Trophoblast cell (in vitro differentiated cells and primary cell): ENCODE measurements around the gene GAL3ST2.

Experiments used
- DNase-seq, 2 donors: peaks; one replicate each; pipeline ENCODE4 v3.0.0-alpha.2; 2016
- H2AFZ ChIP-seq: 2 replicates; pipeline ENCODE4 v1.6.1; 2013; ENCODE audit warnings: low read length, moderate library complexity, mild to moderate bottlenecking; ENCODE audit not compliant: insufficient read depth, poor library complexity
- H2AK5ac ChIP-seq: 2 replicates; pipeline ENCODE4 v1.6.1; 2013; ENCODE audit warnings: mild to moderate bottlenecking, low read length
- H2BK120ac ChIP-seq: 2 replicates; pipeline ENCODE4 v1.6.1; 2013; ENCODE audit warnings: low read length, mild to moderate bottlenecking, moderate library complexity; ENCODE audit not compliant: insufficient read depth, poor library complexity
- H2BK12ac ChIP-seq: 2 replicates; pipeline ENCODE4 v1.6.1; 2013; ENCODE audit warnings: mild to moderate bottlenecking, low read length, moderate library complexity
- H2BK5ac ChIP-seq: 2 replicates; pipeline ENCODE4 v1.6.1; 2013; ENCODE audit warnings: low read length, low read depth, moderate library complexity, mild to moderate bottlenecking; ENCODE audit not compliant: poor library complexity
- H3K14ac ChIP-seq: 2 replicates; pipeline ENCODE4 v1.6.1; 2013; ENCODE audit warnings: mild to moderate bottlenecking, low read length
- H3K18ac ChIP-seq: 2 replicates; pipeline ENCODE4 v1.6.1; 2013; ENCODE audit warnings: mild to moderate bottlenecking, low read length
- H3K23ac ChIP-seq: 2 replicates; pipeline ENCODE4 v1.6.1; 2013; ENCODE audit warnings: low read length
- H3K27ac ChIP-seq: 2 replicates; pipeline ENCODE4 v1.5.1; 2013; ENCODE audit warnings: low read depth, mild to moderate bottlenecking, inconsistent platforms, low read length, moderate library complexity
- H3K27me3 ChIP-seq: 2 replicates; pipeline ENCODE4 v1.6.1; 2013; ENCODE audit warnings: inconsistent platforms, mild to moderate bottlenecking, low read length, moderate library complexity; ENCODE audit not compliant: insufficient read depth
- H3K36me3 ChIP-seq, 2 experiments: 1 replicate in 1 of 2; 2 replicates in 1 of 2; pipeline ENCODE4 v1.6.1; 2013; ENCODE audit warnings: low read length in 2 of 2, mild to moderate bottlenecking in 2 of 2, moderate library complexity in 1 of 2; ENCODE audit not compliant: insufficient read depth in 2 of 2, control insufficient read depth in 1 of 2
- H3K4ac ChIP-seq: 2 replicates; pipeline ENCODE4 v1.6.1; 2013; ENCODE audit warnings: low read depth, mild to moderate bottlenecking, low read length, moderate library complexity
- H3K4me1 ChIP-seq, 2 experiments: 1 replicate in 1 of 2; 2 replicates in 1 of 2; pipeline ENCODE4 v1.6.1; 2013; ENCODE audit warnings: low read length in 2 of 2, mild to moderate bottlenecking in 2 of 2, moderate library complexity in 1 of 2; ENCODE audit not compliant: insufficient read depth in 2 of 2, control insufficient read depth in 1 of 2
- H3K4me2 ChIP-seq: 2 replicates; pipeline ENCODE4 v1.6.1; 2013; ENCODE audit warnings: inconsistent platforms, mild to moderate bottlenecking, low read length, moderate library complexity
- H3K4me3 ChIP-seq: 2 replicates; pipeline ENCODE4 v1.5.1; 2013; ENCODE audit warnings: mild to moderate bottlenecking, low read depth, low read length, inconsistent platforms
- H3K79me1 ChIP-seq: one replicate; pipeline ENCODE4 v1.6.1; 2013; ENCODE audit warnings: low read length
- H3K79me2 ChIP-seq: 2 replicates; pipeline ENCODE4 v1.6.1; 2013; ENCODE audit warnings: low read length, mild to moderate bottlenecking; ENCODE audit not compliant: control insufficient read depth, insufficient read depth, poor library complexity
- H3K9ac ChIP-seq: 2 replicates; pipeline ENCODE4 v1.6.1; 2013; ENCODE audit warnings: mild to moderate bottlenecking, low read length
- H3K9me3 ChIP-seq: 2 replicates; pipeline ENCODE4 v1.6.1; 2013; ENCODE audit warnings: low read depth, mild to moderate bottlenecking, control low read depth, inconsistent platforms, low read length; ENCODE audit not compliant: insufficient read depth
- H4K12ac ChIP-seq: 2 replicates; pipeline ENCODE4 v1.6.1; 2013; ENCODE audit warnings: low read depth, mild to moderate bottlenecking, low read length, moderate library complexity
- H4K8ac ChIP-seq: 2 replicates; pipeline ENCODE4 v1.6.1; 2013; ENCODE audit warnings: low read depth, mild to moderate bottlenecking, low read length, moderate library complexity
- H4K91ac ChIP-seq: one replicate; pipeline ENCODE4 v1.6.1; 2013; ENCODE audit warnings: low read depth, mild to moderate bottlenecking, low read length, moderate library complexity
- WGBS: extraction: QIAGEN DNeasy Blood & Tissue Kit; methylation state at CpG from one replicate; pipeline ENCODE4 v1.1.7; 2013; ENCODE audit warnings: missing lambda C conversion rate; ENCODE audit not compliant: insufficient read length, insufficient coverage; ENCODE audit errors: extremely low coverage; 5-methylcytosine and 5-hydroxymethylcytosine counted together

Gene GAL3ST2

GRCh38 chr2:241844066-241844728, 67.6 kb downstream of the GAL3ST2 start:
- DNase-seq = peak; percentile 21 to 56
- H3K4ac ChIP-seq = no peak overlapping the region
- no peak overlapping the region for H4K12ac ChIP-seq
- H4K8ac ChIP-seq = no peak overlapping the region
- H3K14ac ChIP-seq = no peak overlapping the region
- peak overlapping the region; percentile 78 for H3K4me2 ChIP-seq
- H3K18ac ChIP-seq = no peak overlapping the region
- no peak overlapping the region for H4K91ac ChIP-seq
- peak overlapping the region; percentile 46 for H2AFZ ChIP-seq
- H2AK5ac ChIP-seq = no peak overlapping the region
- no peaks in the 10 kb centered on the region for H3K36me3 ChIP-seq
- no CpG with 5 or more reads among the region's 65 CpGs for WGBS
- H3K79me1 ChIP-seq = no peaks in the 10 kb centered on the region
- no peak overlapping the region for H2BK12ac ChIP-seq
- H2BK5ac ChIP-seq = no peak overlapping the region
- no peak overlapping the region for H3K27ac ChIP-seq
- H3K23ac ChIP-seq = no peak overlapping the region
- H3K9ac ChIP-seq = no peak overlapping the region
- H3K79me2 ChIP-seq = no peaks in the 10 kb centered on the region
- peaks cover 3% of the 10 kb centered on the region for H3K9me3 ChIP-seq
- peaks cover 10% of the 10 kb centered on the region for H3K27me3 ChIP-seq
- H3K4me1 ChIP-seq = peaks cover 4 to 5% of the 10 kb centered on the region in 2 experiments
- no peak overlapping the region for H3K4me3 ChIP-seq
- no peak overlapping the region for H2BK120ac ChIP-seq

- no peak overlapping the region for H3K4me2 ChIP-seq
- no peak overlapping the region for H3K4ac ChIP-seq
- H3K9me3 ChIP-seq = peaks cover 3% of the 10 kb centered on the region
- no peak for DNase-seq
- peaks cover 4 to 5% of the 10 kb centered on the region in 2 experiments for H3K4me1 ChIP-seq
- no peak overlapping the region for H4K91ac ChIP-seq
- no peak overlapping the region for H4K8ac ChIP-seq
- H3K27ac ChIP-seq = no peak overlapping the region
- H3K18ac ChIP-seq = no peak overlapping the region
- no peak overlapping the region for H2AK5ac ChIP-seq
- no peak overlapping the region for H4K12ac ChIP-seq
- no peaks in the 10 kb centered on the region for H3K79me2 ChIP-seq
- H3K36me3 ChIP-seq = no peaks in the 10 kb centered on the region
- no peak overlapping the region for H3K23ac ChIP-seq
- H2BK12ac ChIP-seq = no peak overlapping the region
- H2AFZ ChIP-seq = no peak overlapping the region
- H3K14ac ChIP-seq = no peak overlapping the region
- no CpG with 5 or more reads among the region's 37 CpGs for WGBS
- H2BK5ac ChIP-seq = no peak overlapping the region
- H3K4me3 ChIP-seq = no peak overlapping the region
- H3K27me3 ChIP-seq = peaks cover 10% of the 10 kb centered on the region
- H2BK120ac ChIP-seq = no peak overlapping the region
- no peak overlapping the region for H3K9ac ChIP-seq
- H3K79me1 ChIP-seq = no peaks in the 10 kb centered on the region
These were observed 68.4 kb downstream of the GAL3ST2 start for GRCh38 chr2:241844831-241845578.

- Histone ChIP-seq H2BK120ac (no peak overlapping the region), H4K91ac (no peak overlapping the region), H2AFZ (no peak overlapping the region), H4K8ac (no peak overlapping the region), H3K79me2 (no peaks in the 10 kb centered on the region), H3K9me3 (peaks cover 3% of the 10 kb centered on the region), H3K27ac (no peak overlapping the region), H3K79me1 (no peaks in the 10 kb centered on the region), H3K36me3 (no peaks in the 10 kb centered on the region), H3K4me2 (no peak overlapping the region), H3K14ac (no peak overlapping the region), H3K4me1 (peaks cover 4 to 5% of the 10 kb centered on the region in 2 experiments), H3K27me3 (peaks cover 10% of the 10 kb centered on the region), H3K23ac (no peak overlapping the region), H4K12ac (no peak overlapping the region), H2BK5ac (no peak overlapping the region), H2BK12ac (no peak overlapping the region), H3K18ac (no peak overlapping the region), H2AK5ac (no peak overlapping the region), H3K4me3 (no peak overlapping the region), H3K4ac (no peak overlapping the region), H3K9ac (no peak overlapping the region)
- WGBS = no CpG with 5 or more reads among the region's 22 CpGs
- DNase-seq = no peak
These were observed 69.8 kb downstream of the GAL3ST2 start for GRCh38 chr2:241846406-241846805.

- no CpG with 5 or more reads among the region's 39 CpGs for WGBS
- H3K4me2 ChIP-seq = no peak overlapping the region
- H3K79me1 ChIP-seq = no peaks in the 10 kb centered on the region
- H3K36me3 ChIP-seq = no peaks in the 10 kb centered on the region
- no peak overlapping the region for H3K4me3 ChIP-seq
- no peak overlapping the region for H2BK120ac ChIP-seq
- peaks cover 3% of the 10 kb centered on the region for H3K9me3 ChIP-seq
- H3K27me3 ChIP-seq = peaks cover 10% of the 10 kb centered on the region
- no peak overlapping the region for H3K4ac ChIP-seq
- DNase-seq = peak in 1 of 2 donors; percentile 19
- H3K14ac ChIP-seq = no peak overlapping the region
- no peak overlapping the region for H3K23ac ChIP-seq
- H2AFZ ChIP-seq = no peak overlapping the region
- no peak overlapping the region for H3K9ac ChIP-seq
- H3K79me2 ChIP-seq = no peaks in the 10 kb centered on the region
- no peak overlapping the region for H3K27ac ChIP-seq
- H2BK12ac ChIP-seq = no peak overlapping the region
- H2AK5ac ChIP-seq = no peak overlapping the region
- H3K4me1 ChIP-seq = peaks cover 3 to 5% of the 10 kb centered on the region in 2 experiments
- no peak overlapping the region for H4K12ac ChIP-seq
- no peak overlapping the region for H2BK5ac ChIP-seq
- no peak overlapping the region for H4K8ac ChIP-seq
- H3K18ac ChIP-seq = no peak overlapping the region
- no peak overlapping the region for H4K91ac ChIP-seq
These were observed 72.4 kb downstream of the GAL3ST2 start for GRCh38 chr2:241848761-241849615.
